GM19238 (cell line): ENCODE measurements around the gene EIF2B2.

ENCODE experiments used
- DNase-seq: peaks from one replicate; pipeline ENCODE4 v3.0.0; 2011; ENCODE audit warnings: low spot score; ENCODE audit not compliant: insufficient read length

EIF2B2 gene

GRCh38 chr14:74973905-74974363, 28.8 kb upstream of the EIF2B2 start:
- no peak for DNase-seq

- DNase-seq = no peak
Measured at GRCh38 chr14:74974364-74975058, 28.2 kb upstream of the EIF2B2 start.

GRCh38 chr14:74975059-74975810, 27.5 kb upstream of the EIF2B2 start:
- no peak for DNase-seq

GRCh38 chr14:74976264-74977113, 26.2 kb upstream of the EIF2B2 start:
- DNase-seq = no peak

- DNase-seq = no peak
Measured at GRCh38 chr14:74977164-74977900, 25.4 kb upstream of the EIF2B2 start.

GRCh38 chr14:74977901-74978385, 24.8 kb upstream of the EIF2B2 start:
- DNase-seq = no peak

GRCh38 chr14:74978416-74978947, 24.2 kb upstream of the EIF2B2 start:
- DNase-seq = no peak

- no peak for DNase-seq
Measured at GRCh38 chr14:74979029-74979428, 23.7 kb upstream of the EIF2B2 start.

- DNase-seq = no peak
Measured at GRCh38 chr14:74979442-74980397, 23.0 kb upstream of the EIF2B2 start.

GRCh38 chr14:74980398-74980730, 22.4 kb upstream of the EIF2B2 start:
- no peak for DNase-seq

- no peak for DNase-seq
Measured at GRCh38 chr14:74980731-74981461, 21.8 kb upstream of the EIF2B2 start.

GRCh38 chr14:74981462-74981782, 21.3 kb upstream of the EIF2B2 start:
- no peak for DNase-seq

- DNase-seq = no peak
Measured at GRCh38 chr14:74981833-74982232, 20.9 kb upstream of the EIF2B2 start.

- no peak for DNase-seq
Measured at GRCh38 chr14:74982661-74983060, 20.1 kb upstream of the EIF2B2 start.

GRCh38 chr14:74983343-74983742, 19.4 kb upstream of the EIF2B2 start:
- no peak for DNase-seq

GRCh38 chr14:74984236-74985027, 18.3 kb upstream of the EIF2B2 start:
- DNase-seq = no peak

GRCh38 chr14:74985028-74985310, 17.8 kb upstream of the EIF2B2 start:
- no peak for DNase-seq

GRCh38 chr14:74985806-74986205, 16.9 kb upstream of the EIF2B2 start:
- no peak for DNase-seq

- no peak for DNase-seq
Measured at GRCh38 chr14:74988131-74988530, 14.6 kb upstream of the EIF2B2 start.
